ENCODE data around the gene KIRREL3. TPM values are rescaled to one million over a fixed set of nuclear protein-coding genes. Genes with fewer than 3 reads are reported as not detected.

The KIRREL3 gene
- total and polyA plus RNA-seq, 2 of the 4 experiments (the other 2 are of a cell fraction) = 10.9 to 15.9 TPM

- intact Hi-C loops (cut with micrococcal nuclease) = no loop called here
- no TSS peak for BruUV-seq (replicated peaks)
Measured at GRCh38 chr11:126896025-126896424, 104.5 kb downstream of the KIRREL3 start.

More at GRCh38 chr11:126896025-126896424, 104.5 kb downstream of the KIRREL3 start:
- Histone ChIP-seq H3K56ac (ENCODE audit: extremely low read depth, insufficient read depth, low read length) (no peak overlapping the region), H2BK5ac (ENCODE audit: low read depth, low read length, poor library complexity, severe bottlenecking) (no peak overlapping the region), H3K27ac (ENCODE audit: insufficient read depth, low read length) (no peak overlapping the region), H3K9me3 (ENCODE audit: control insufficient read depth, insufficient read depth, low read length) (peaks cover 19% of the 10 kb centered on the region), H3K9ac (ENCODE audit: low read depth, low read length) (no peak overlapping the region), H2AK9ac (replicated peaks; ENCODE audit: low read depth, low read length, poor library complexity) (no peak overlapping the region), H4K91ac (ENCODE audit: insufficient read depth, low read depth, low read length) (no peak overlapping the region), H3K18ac (ENCODE audit: low read depth, low read length) (no peak overlapping the region), H3K27me3 (ENCODE audit: control insufficient read depth, insufficient read depth, low read length) (no peaks in the 10 kb centered on the region), H4K20me1 (ENCODE audit: insufficient read depth, low read length) (no peaks in the 10 kb centered on the region), H2AFZ (replicated peaks; ENCODE audit: low read length, poor library complexity) (no peak overlapping the region), H2BK120ac (ENCODE audit: low read depth, low read length) (no peak overlapping the region), H3K4ac (ENCODE audit: low read depth, low read length) (no peak overlapping the region), H3K4me1 (ENCODE audit: control insufficient read depth, insufficient read depth, low read length) (peaks cover 7% of the 10 kb centered on the region), H4K5ac (ENCODE audit: low read depth, low read length) (no peak overlapping the region), H3K79me1 (ENCODE audit: low read depth in 1 of 2, low read length in 2 of 2) (peaks cover 8 to 9% of the 10 kb centered on the region in 2 experiments; a peak in 2 of 4 replicates), H3K14ac (replicated peaks; ENCODE audit: low read depth, low read length) (no peak overlapping the region), H3K4me2 (ENCODE audit: low read depth, low read length) (no peak overlapping the region), H3K23ac (ENCODE audit: low read depth, low read length) (no peak overlapping the region), H4K8ac (ENCODE audit: low read depth in 2 of 2, low read length in 2 of 2) (no peak overlapping the region), H3K4me3 (ENCODE audit: insufficient read depth, low read depth, low read length) (no peak overlapping the region), H2BK20ac (ENCODE audit: low read depth, low read length) (no peak overlapping the region), H2BK15ac (ENCODE audit: low read depth, low read length) (no peak overlapping the region), H3K9me1 (ENCODE audit: insufficient read depth, low read length) (peaks cover 3% of the 10 kb centered on the region; the same call in 1 of the 2 replicates), H2AK5ac (ENCODE audit: low read depth, low read length) (no peak overlapping the region), H3K36me3 (ENCODE audit: control insufficient read depth, insufficient read depth, low read length) (no peaks in the 10 kb centered on the region; the same call in 1 of the 2 replicates)
- CTCF ChIA-PET = interaction anchor here (0.6 kb wide), 1 partner anchor 16 kb away, joined by 3 read pairs; no protein-coding TSS in a partner anchor
- TF ChIP-seq RFX5 (IDR thresholded peaks at IDR 0.05; ENCODE audit: low read depth, low read length) (no peak), CHD1 (IDR thresholded peaks at IDR 0.05; ENCODE audit: low read depth, low read length) (no peak), CEBPB (IDR thresholded peaks at IDR 0.05; ENCODE audit: low read depth, low read length) (no peak)
- dilution Hi-C loops (cut with HindIII; ENCODE audit: low sequenced_read_pairs, unreplicated experiment) (no loop called here), in situ Hi-C loops (cut with MboI; ENCODE audit: low sequenced_read_pairs) (no loop called here)
- POLR2A ChIA-PET (ENCODE audit: unreplicated experiment) = no interaction called here
- ATAC-seq (ENCODE audit: low read depth) (no peak), DNase-seq (no peak)

Measured in IMR-90 (cell line).